B cell (primary cell): Measurements from ENCODE around the gene HOXB7. TPM values are rescaled to one million over a fixed set of nuclear protein-coding genes. Genes with fewer than 3 reads are reported as not detected.

Experiments
- ATAC-seq: fragments of 200-7000 bp; cut with Tn5 transposase; one replicate; pipeline ENCODE4 v1.10.0; 2021; ENCODE audit warnings: low read depth, mild to moderate bottlenecking, moderate number of reproducible peaks, moderate library complexity
- CTCF ChIA-PET: fragments of 350-600 bp; sonication (Branson Sonifier 250); formaldehyde crosslinking; loops from one replicate; lab custom pipeline; 2021; ENCODE audit warnings: antibody characterized with exemption, inconsistent platforms; lab: Charles Lee
- POLR2A ChIA-PET: fragments of 350-600 bp; sonication (Branson Sonifier 250); formaldehyde crosslinking; loops from one replicate; lab custom pipeline; 2021; ENCODE audit warnings: antibody characterized with exemption; lab: Charles Lee
- DNase-seq: peaks from one replicate; pipeline ENCODE4 v3.0.0; 2013
- H2AFZ ChIP-seq: 2 replicates; pipeline ENCODE4 v1.6.1; 2012; ENCODE audit warnings: mild to moderate bottlenecking, low read depth, low read length; ENCODE audit not compliant: insufficient read depth, poor library complexity, severe bottlenecking
- H3K27ac ChIP-seq, 2 donors: 1 replicate in 1 of 2; 2 replicates in 1 of 2; pipeline ENCODE4 v1.5.1; 2012 to 2013; ENCODE audit warnings: low read length in 2 of 2, mild to moderate bottlenecking in 2 of 2, moderate library complexity in 1 of 2
- H3K27me3 ChIP-seq, 4 experiments: fragments of 200-600 bp in 1 of 4; sonication (generic) in 1 of 4; replicated peaks in 1 of 4; 1 replicate in 2 of 4; 2 replicates in 2 of 4; pipeline versions ENCODE4 v1.6.1 to v1.7.0; 2013 to 2016; ENCODE audit warnings: low read length in 3 of 4, mild to moderate bottlenecking in 2 of 4, mixed read lengths in 1 of 4, moderate library complexity in 1 of 4; ENCODE audit not compliant: insufficient read depth in 4 of 4, control insufficient read depth in 3 of 4; ENCODE audit errors: control extremely low read depth in 1 of 4
- H3K36me3 ChIP-seq, 2 experiments: replicated peaks in 1 of 2; 1 replicate in 1 of 2; 2 replicates in 1 of 2; pipeline versions ENCODE4 v1.6.1 to v1.7.1; 2013; ENCODE audit warnings: low read length in 1 of 2; ENCODE audit not compliant: insufficient read depth in 2 of 2, control insufficient read depth in 1 of 2; ENCODE audit errors: control extremely low read depth in 1 of 2, extremely low read depth in 1 of 2
- H3K4me1 ChIP-seq, 2 donors: fragments of 200-600 bp in 1 of 2; sonication (generic) in 1 of 2; 1 replicate in 1 of 2; 2 replicates in 1 of 2; pipeline versions ENCODE4 v1.5.1 to v1.6.1; 2013 to 2017; ENCODE audit warnings: low read length in 2 of 2; ENCODE audit not compliant: control insufficient read depth in 2 of 2, insufficient read depth in 2 of 2
- H3K4me2 ChIP-seq: replicated peaks from 2 replicates; pipeline ENCODE3; 2012; ENCODE audit warnings: mild to moderate bottlenecking, low read depth, low read length; ENCODE audit not compliant: poor library complexity, severe bottlenecking
- H3K4me3 ChIP-seq, 5 experiments: fragments of 200-600 bp in 1 of 5; sonication (generic) in 1 of 5; 1 replicate in 3 of 5; 2 replicates in 2 of 5; pipeline versions ENCODE4 v1.5.1 to v1.7.0; 2011 to 2016; ENCODE audit warnings: low read length in 4 of 5, mild to moderate bottlenecking in 4 of 5, low read depth in 2 of 5, control low read depth in 1 of 5, moderate library complexity in 1 of 5; ENCODE audit not compliant: insufficient read depth in 1 of 5; ENCODE audit errors: control extremely low read depth in 1 of 5, extremely low read depth in 1 of 5
- H3K79me2 ChIP-seq: fragments of 200-600 bp; sonication (generic); one replicate; pipeline ENCODE4 v1.6.0; 2016; ENCODE audit warnings: low read length; ENCODE audit not compliant: control insufficient read depth, insufficient read depth
- H3K9ac ChIP-seq: fragments of 200-600 bp; sonication (generic); 2 replicates; pipeline ENCODE4 v1.6.1; 2017; ENCODE audit warnings: mild to moderate bottlenecking, low read length, moderate library complexity
- H3K9me3 ChIP-seq, 3 donors: one replicate each; pipeline versions ENCODE4 v1.6.1 to v1.7.1; 2013; ENCODE audit warnings: low read length in 2 of 3; ENCODE audit not compliant: control insufficient read depth in 2 of 3, insufficient read depth in 1 of 3; ENCODE audit errors: control extremely low read depth in 1 of 3
- H4K20me1 ChIP-seq: 2 replicates; pipeline ENCODE4 v1.6.0; 2012; ENCODE audit warnings: mild to moderate bottlenecking, low read length; ENCODE audit not compliant: insufficient read depth, control insufficient read depth, poor library complexity, severe bottlenecking
- H3K27ac Mint-ChIP-seq: one replicate; pipeline ENCODE4 v1.8.0; 2021; ENCODE audit warnings: mixed read lengths
- H3K27me3 Mint-ChIP-seq: one replicate; pipeline ENCODE4 v1.8.0; 2021; ENCODE audit warnings: mixed read lengths
- H3K4me1 Mint-ChIP-seq: one replicate; pipeline ENCODE4 v1.8.0; 2021; ENCODE audit warnings: mixed read lengths
- H3K4me3 Mint-ChIP-seq: one replicate; pipeline ENCODE4 v1.8.0; 2021; ENCODE audit warnings: mixed read lengths
- H3K9me3 Mint-ChIP-seq: one replicate; pipeline ENCODE4 v1.8.0; 2022; ENCODE audit warnings: mixed read lengths; ENCODE audit not compliant: insufficient read depth
- CTCF ChIP-seq: fragments of 200-600 bp; IDR thresholded peaks from one replicate; pipeline ENCODE4 v1.8.0; 2022; ENCODE audit warnings: antibody characterized with exemption, mild to moderate bottlenecking
- EZH2 ChIP-seq: IDR thresholded peaks from 2 replicates; pipeline ENCODE4 v1.6.1; 2012; ENCODE audit warnings: borderline replicate concordance, low read depth, mild to moderate bottlenecking, moderate library complexity, low read length; ENCODE audit not compliant: insufficient read depth, poor library complexity, severe bottlenecking
- WGBS: methylation state at CpG from one replicate; pipeline ENCODE4 v1.1.5; 2013; ENCODE audit warnings: missing lambda C conversion rate; ENCODE audit not compliant: insufficient coverage; 5-methylcytosine and 5-hydroxymethylcytosine counted together
- intact Hi-C: fragments of 100-400 bp; cut with micrococcal nuclease; formaldehyde crosslinking; loops from one replicate; pipeline ENCODE4 v1.10.0; 2022
- polyA plus RNA-seq: library from polyadenylated mRNA; depleted of rRNA; stranded (reverse); fragments of >200 nt; gene quantifications from 2 replicates; pipeline ENCODE4 v1.2.3, GENCODE V29; 2012
- total RNA-seq, 2 donors: library from RNA; stranded (reverse); fragments of 120-200 nt in 1 of 2; gene quantifications; 1 replicate in 1 of 2; 2 replicates in 1 of 2; pipeline versions ENCODE4 v1.2.3 to v1.2.4, GENCODE V29; 2013 to 2022

HOXB7 gene
- total and polyA plus RNA-seq, 2 donors (not counting 1 experiment from before 2014, with no cell fraction given), result 0.25 to 1.3 TPM

- 92% methylated on average over 6 of the region's 8 CpGs for WGBS
- Mint-ChIP-seq H3K4me3 (no peak overlapping the region), H3K4me1 (peaks cover 28% of the 10 kb centered on the region), H3K27me3 (peaks cover 17% of the 10 kb centered on the region), H3K9me3 (no peaks in the 10 kb centered on the region), H3K27ac (no peak overlapping the region)
- no peak overlapping the region for H3K4me2 ChIP-seq
- H4K20me1 ChIP-seq, result no peaks in the 10 kb centered on the region
- H2AFZ ChIP-seq, result no peak overlapping the region
- H3K36me3 ChIP-seq, result no peaks in the 10 kb centered on the region
- H3K79me2 ChIP-seq, result no peaks in the 10 kb centered on the region
- H3K4me1 ChIP-seq, result peaks cover 27 to 30% of the 10 kb centered on the region in 2 donors
- H3K27ac ChIP-seq, result no peak overlapping the region
- H3K9ac ChIP-seq, result no peak overlapping the region
- intact Hi-C loops, result loop anchor here (5.0 kb wide), 1 partner anchor 38 kb away; the partner anchor contains the start of gene HOXB7
- CTCF ChIA-PET, result interaction anchor here (1.0 to 1.2 kb wide), 2 partner anchors 19 to 225 kb away, joined by 3 to 4 read pairs; partner anchors contain the start of gene HOXB5
- no peak for DNase-seq
- TF ChIP-seq CTCF (no peak), EZH2 (no peak)
- H3K9me3 ChIP-seq, result peaks cover 0 to 14% (median 0%) of the 10 kb centered on the region in 3 donors
- POLR2A ChIA-PET, result no interaction called here
- ATAC-seq, result no peak
- H3K4me3 ChIP-seq, result no peak overlapping the region
- peaks cover 0 to 43% (median 19%) of the 10 kb centered on the region in 4 experiments for H3K27me3 ChIP-seq
These were observed 36.2 kb downstream of the HOXB7 start for GRCh38 chr17:48574505-48575065.

- TF ChIP-seq CTCF (no peak), EZH2 (no peak)
- Histone ChIP-seq H3K9ac (no peak overlapping the region), H3K4me3 (no peak overlapping the region), H3K9me3 (peaks cover 0 to 10% (median 0%) of the 10 kb centered on the region in 3 donors), H2AFZ (no peak overlapping the region), H3K79me2 (no peaks in the 10 kb centered on the region), H3K27ac (no peak overlapping the region), H3K27me3 (peaks cover 0 to 47% (median 23%) of the 10 kb centered on the region in 4 experiments), H3K4me2 (no peak overlapping the region), H3K36me3 (no peaks in the 10 kb centered on the region), H4K20me1 (no peaks in the 10 kb centered on the region), H3K4me1 (peaks cover 15 to 20% of the 10 kb centered on the region in 2 donors)
- Mint-ChIP-seq H3K9me3 (no peaks in the 10 kb centered on the region), H3K4me3 (no peak overlapping the region), H3K27ac (no peak overlapping the region), H3K4me1 (peaks cover 16% of the 10 kb centered on the region), H3K27me3 (peaks cover 18% of the 10 kb centered on the region)
- no CpG with 5 or more reads among the region's 1 CpG for WGBS
- ChIA-PET CTCF (interaction anchor here (0.5 kb wide), 1 partner anchor 740 kb away, joined by 3 read pairs; no protein-coding TSS in a partner anchor), POLR2A (interaction anchor here (0.7 kb wide), 1 partner anchor 41 kb away, joined by 3 read pairs; no protein-coding TSS in a partner anchor)
- intact Hi-C loops, result no loop called here
- no peak for ATAC-seq
- DNase-seq, result no peak
These were observed 38.9 kb downstream of the HOXB7 start for GRCh38 chr17:48571826-48572417.
